H1 (cell line): ENCODE measurements around the gene BMPR1A. TPM values are rescaled to one million over a fixed set of nuclear protein-coding genes. Genes with fewer than 3 reads are reported as not detected.
A peak's percentile ranks its signal among the peaks of the same experiment; 100 is the strongest.

Source experiments
- CTCF ChIA-PET: fragments of 300-600 bp; sonication (Branson Sonifier 250); formaldehyde crosslinking; loops from one replicate; lab custom pipeline; 2021; ENCODE audit not compliant: partially characterized antibody; lab: Charles Lee
- POLR2A ChIA-PET: fragments of 300-600 bp; sonication (Branson Sonifier 250); formaldehyde crosslinking; loops from one replicate; lab custom pipeline; 2021; ENCODE audit warnings: inconsistent platforms; ENCODE audit not compliant: partially characterized antibody; lab: Charles Lee
- DNase-seq, 2 experiments: peaks; one replicate each; pipeline versions ENCODE4 v3.0.0 to v3.0.0-alpha.2; 2010 to 2022; ENCODE audit warnings: low spot score in 2 of 2, low read depth in 1 of 2, mixed read lengths in 1 of 2
- FAIRE-seq: peaks from 2 replicates; lab custom pipeline; 2011; peaks lifted over from hg19 to GRCh38; lab: Jason Lieb, UNC
- H2AFZ ChIP-seq: 2 replicates; pipeline ENCODE4 v1.8.1; 2012; ENCODE audit warnings: low read length, inconsistent platforms
- H2AK5ac ChIP-seq: 2 replicates; pipeline ENCODE4 v1.6.1; 2013; ENCODE audit warnings: low read depth, low read length
- H2BK120ac ChIP-seq: replicated peaks from 2 replicates; pipeline ENCODE3; 2013; ENCODE audit warnings: low read depth, low read length, inconsistent platforms
- H2BK12ac ChIP-seq: 2 replicates; pipeline ENCODE4 v1.6.1; 2013; ENCODE audit warnings: low read depth, low read length
- H2BK15ac ChIP-seq: 2 replicates; pipeline ENCODE4 v1.6.1; 2013; ENCODE audit warnings: low read length
- H2BK20ac ChIP-seq: 2 replicates; pipeline ENCODE4 v1.6.1; 2013; ENCODE audit warnings: low read length
- H2BK5ac ChIP-seq: 2 replicates; pipeline ENCODE4 v1.6.1; 2013; ENCODE audit warnings: low read depth, low read length
- H3K14ac ChIP-seq: 2 replicates; pipeline ENCODE4 v1.6.1; 2013; ENCODE audit warnings: inconsistent platforms; ENCODE audit not compliant: insufficient read length
- H3K18ac ChIP-seq: 2 replicates; pipeline ENCODE4 v1.6.1; 2013; ENCODE audit warnings: low read length; ENCODE audit errors: extremely low read depth
- H3K23ac ChIP-seq: 2 replicates; pipeline ENCODE4 v1.6.1; 2013; ENCODE audit warnings: inconsistent platforms; ENCODE audit not compliant: insufficient read length
- H3K23me2 ChIP-seq: 2 replicates; pipeline ENCODE4 v1.6.1; 2013; ENCODE audit warnings: low read depth, low read length
- H3K27ac ChIP-seq: 2 replicates; pipeline ENCODE4 v1.6.1; 2011; ENCODE audit warnings: low read depth, low read length, inconsistent platforms
- H3K27me3 ChIP-seq, 4 experiments: replicated peaks in 1 of 4; 1 replicate in 1 of 4; 2 replicates in 3 of 4; pipeline versions ENCODE4 v1.6.1 to v1.8.1; 2011 to 2013; ENCODE audit warnings: low read length in 3 of 4, mild to moderate bottlenecking in 3 of 4, inconsistent platforms in 2 of 4, mixed read lengths in 2 of 4, moderate library complexity in 1 of 4; ENCODE audit not compliant: control insufficient read depth in 3 of 4, insufficient read depth in 3 of 4; ENCODE audit errors: extremely low read depth in 1 of 4
- H3K36me3 ChIP-seq, 4 experiments: 2 replicates each; pipeline versions ENCODE4 v1.6.1 to v1.8.1; 2011 to 2013; ENCODE audit warnings: mild to moderate bottlenecking in 4 of 4, low read length in 3 of 4, moderate library complexity in 2 of 4, control low read depth in 1 of 4, inconsistent platforms in 1 of 4; ENCODE audit not compliant: insufficient read depth in 4 of 4, control insufficient read depth in 2 of 4
- H3K4ac ChIP-seq: replicated peaks from 2 replicates; pipeline ENCODE3; 2013; ENCODE audit warnings: low read length, low read depth, mixed read lengths, inconsistent platforms; ENCODE audit not compliant: insufficient read length
- H3K4me1 ChIP-seq, 4 experiments: replicated peaks in 1 of 4; 1 replicate in 1 of 4; 2 replicates in 3 of 4; pipeline versions ENCODE4 v1.6.1 to v1.8.1; 2011 to 2013; ENCODE audit warnings: low read length in 3 of 4, inconsistent platforms in 2 of 4, mixed read lengths in 1 of 4; ENCODE audit not compliant: insufficient read depth in 4 of 4, control insufficient read depth in 3 of 4
- H3K4me2 ChIP-seq, 2 experiments: 2 replicates each; pipeline versions ENCODE4 v1.6.1 to v1.8.1; 2011 to 2013; ENCODE audit warnings: low read depth in 2 of 2, low read length in 2 of 2, control low read depth in 1 of 2, inconsistent platforms in 1 of 2, mild to moderate bottlenecking in 1 of 2; ENCODE audit not compliant: insufficient read depth in 1 of 2
- H3K4me3 ChIP-seq, 4 experiments: fragments of 200-600, 300-600 bp in 1 of 4; sonication (generic), shearing (Covaris generic), sonication (Bioruptor Twin) in 1 of 4; 2 replicates each; pipeline versions ENCODE4 v1.5.1 to v1.8.1; 2011 to 2016; ENCODE audit warnings: low read length in 4 of 4, low read depth in 3 of 4, control low read depth in 2 of 4, inconsistent platforms in 2 of 4, mild to moderate bottlenecking in 2 of 4, mixed read lengths in 1 of 4, moderate library complexity in 1 of 4; ENCODE audit not compliant: insufficient read depth in 2 of 4; ENCODE audit errors: extremely low read depth in 1 of 4
- H3K56ac ChIP-seq: replicated peaks from 2 replicates; pipeline ENCODE3; 2013; ENCODE audit warnings: low read depth, mild to moderate bottlenecking, mixed read lengths, low read length, inconsistent platforms; ENCODE audit not compliant: insufficient read length
- H3K79me1 ChIP-seq: 2 replicates; pipeline ENCODE4 v1.6.1; 2013; ENCODE audit warnings: low read depth, low read length, control low read depth
- H3K79me2 ChIP-seq, 2 experiments: 2 replicates each; pipeline versions ENCODE4 v1.6.1 to v1.8.1; 2012 to 2013; ENCODE audit warnings: low read length in 2 of 2, mild to moderate bottlenecking in 2 of 2, inconsistent platforms in 1 of 2; ENCODE audit not compliant: insufficient read depth in 2 of 2, control insufficient read depth in 1 of 2
- H3K9ac ChIP-seq, 4 experiments: replicated peaks in 1 of 4; 1 replicate in 1 of 4; 2 replicates in 3 of 4; pipeline versions ENCODE4 v1.6.1 to v1.8.1; 2011 to 2013; ENCODE audit warnings: low read depth in 3 of 4, low read length in 3 of 4, control low read depth in 2 of 4, mild to moderate bottlenecking in 2 of 4, moderate library complexity in 2 of 4, inconsistent platforms in 1 of 4; ENCODE audit errors: extremely low read depth in 1 of 4
- H3K9me3 ChIP-seq, 2 experiments: 2 replicates each; pipeline versions ENCODE4 v1.6.1 to v1.8.1; 2012 to 2013; ENCODE audit warnings: mild to moderate bottlenecking in 2 of 2, moderate library complexity in 2 of 2, control low read depth in 1 of 2, inconsistent platforms in 1 of 2, low read depth in 1 of 2, low read length in 1 of 2, mixed read lengths in 1 of 2; ENCODE audit not compliant: insufficient read depth in 2 of 2
- H4K20me1 ChIP-seq, 2 experiments: replicated peaks in 1 of 2; 2 replicates each; pipeline versions ENCODE3 to v1.8.1; 2011 to 2013; ENCODE audit warnings: inconsistent platforms in 2 of 2, low read length in 2 of 2, mild to moderate bottlenecking in 1 of 2; ENCODE audit not compliant: insufficient read depth in 2 of 2, control insufficient read depth in 1 of 2
- H4K5ac ChIP-seq: 2 replicates; pipeline ENCODE4 v1.6.1; 2013; ENCODE audit warnings: low read length, low read depth, mixed read lengths, inconsistent platforms; ENCODE audit not compliant: insufficient read length
- H4K8ac ChIP-seq: 2 replicates; pipeline ENCODE4 v1.8.0; 2013; ENCODE audit warnings: mild to moderate bottlenecking, moderate library complexity, low read length, inconsistent platforms; ENCODE audit not compliant: insufficient read depth; ENCODE audit errors: extremely low read depth
- H4K91ac ChIP-seq: replicated peaks from 2 replicates; pipeline ENCODE3; 2013; ENCODE audit warnings: low read length, mixed read lengths, inconsistent platforms; ENCODE audit not compliant: insufficient read length
- GABPA ChIP-seq: IDR thresholded peaks from 2 replicates; pipeline ENCODE4 v1.6.1; 2011; ENCODE audit warnings: mild to moderate bottlenecking, low read length, moderate library complexity, borderline replicate concordance; ENCODE audit not compliant: insufficient read depth
- HDAC2 ChIP-seq, 2 experiments: fragments of 300-600 bp in 1 of 2; sonication (generic) in 1 of 2; IDR thresholded peaks; 2 replicates each; pipeline ENCODE4 v1.6.1; 2011 to 2012; ENCODE audit warnings: low read depth in 2 of 2, low read length in 2 of 2, mild to moderate bottlenecking in 2 of 2, moderate library complexity in 2 of 2, borderline replicate concordance in 1 of 2, inconsistent platforms in 1 of 2
- POLR2A ChIP-seq, 2 experiments: IDR thresholded peaks; 1 replicate in 1 of 2; 2 replicates in 1 of 2; pipeline ENCODE4 v1.6.1; 2011; ENCODE audit warnings: low read depth in 2 of 2, low read length in 2 of 2, mild to moderate bottlenecking in 2 of 2; ENCODE audit errors: control extremely low read depth in 1 of 2
- SIN3A ChIP-seq, 2 experiments: IDR thresholded peaks in 1 of 2; conservative IDR thresholded peaks in 1 of 2; 2 replicates each; pipeline ENCODE4 v1.6.1; 2011 to 2012; ENCODE audit warnings: low read length in 2 of 2, improper control_type of control experiment in 1 of 2, low read depth in 1 of 2, mild to moderate bottlenecking in 1 of 2
- TCF12 ChIP-seq: IDR thresholded peaks from 2 replicates; pipeline ENCODE4 v1.6.1; 2011; ENCODE audit warnings: low read depth, mild to moderate bottlenecking, low read length
- TEAD4 ChIP-seq: IDR thresholded peaks from 2 replicates; pipeline ENCODE4 v1.6.1; 2012; ENCODE audit warnings: low read depth, low read length, inconsistent platforms, mixed read lengths
- WGBS, 2 experiments: shearing (Covaris generic) in 1 of 2; methylation state at CpG; one replicate each; pipeline versions ENCODE4 v1.1.6 to v1.1.7; 2013 to 2015; ENCODE audit warnings: low lambda C conversion rate in 2 of 2, mixed read lengths in 2 of 2, inconsistent platforms in 1 of 2, low coverage in 1 of 2, missing lambda C conversion rate in 1 of 2; ENCODE audit not compliant: insufficient replicate concordance in 2 of 2, insufficient coverage in 1 of 2, insufficient read length in 1 of 2; ENCODE audit errors: extremely low coverage in 1 of 2, missing lambda C conversion rate in 1 of 2; 5-methylcytosine and 5-hydroxymethylcytosine counted together
- polyA plus RNA-seq, 7 experiments: library from polyadenylated mRNA; depleted of rRNA in 3 of 7; stranded (reverse) in 5 of 7; unstranded in 2 of 7; fragments of >200 nt in 5 of 7; fragments of 200-250 nt in 2 of 7; gene quantifications; 1 replicate in 5 of 7; 2 replicates in 1 of 7; 4 replicates in 1 of 7; pipeline versions ENCODE4 v1.2.1 to v1.2.3, GENCODE V29; 2011 to 2013; ENCODE audit warnings: missing spikeins in 2 of 7, mixed read lengths in 2 of 7
- total RNA-seq: library from RNA; stranded (reverse); fragmentation: NEBNext Ultra II Directional; extraction: Animal tissue kit (Norgen Biotek cat#: 25700); gene quantifications from 2 replicates; pipeline ENCODE4 v1.2.1, GENCODE V29; 2021
- TF ChIP-seq, protein P1 (sequence below), 3 experiments: IDR thresholded peaks; 1 replicate in 2 of 3; 2 replicates in 1 of 3; pipeline versions ENCODE4 v1.5.1 to v1.6.1; 2011; ENCODE audit warnings: low read length in 3 of 3, mild to moderate bottlenecking in 3 of 3, inconsistent platforms in 2 of 3, low read depth in 1 of 3, moderate library complexity in 1 of 3; ENCODE audit not compliant: insufficient read depth in 1 of 3; ENCODE audit errors: control extremely low read depth in 1 of 3
- TF ChIP-seq, protein P2 (sequence below): IDR thresholded peaks from 2 replicates; pipeline ENCODE4 v1.6.1; 2012; ENCODE audit warnings: inconsistent platforms

BMPR1A gene
- total and polyA plus RNA-seq, 2 of the 8 experiments (the other 6 are each of a cell fraction or from before 2014, with no cell fraction given) = 34.4 to 129 TPM

DNA sequence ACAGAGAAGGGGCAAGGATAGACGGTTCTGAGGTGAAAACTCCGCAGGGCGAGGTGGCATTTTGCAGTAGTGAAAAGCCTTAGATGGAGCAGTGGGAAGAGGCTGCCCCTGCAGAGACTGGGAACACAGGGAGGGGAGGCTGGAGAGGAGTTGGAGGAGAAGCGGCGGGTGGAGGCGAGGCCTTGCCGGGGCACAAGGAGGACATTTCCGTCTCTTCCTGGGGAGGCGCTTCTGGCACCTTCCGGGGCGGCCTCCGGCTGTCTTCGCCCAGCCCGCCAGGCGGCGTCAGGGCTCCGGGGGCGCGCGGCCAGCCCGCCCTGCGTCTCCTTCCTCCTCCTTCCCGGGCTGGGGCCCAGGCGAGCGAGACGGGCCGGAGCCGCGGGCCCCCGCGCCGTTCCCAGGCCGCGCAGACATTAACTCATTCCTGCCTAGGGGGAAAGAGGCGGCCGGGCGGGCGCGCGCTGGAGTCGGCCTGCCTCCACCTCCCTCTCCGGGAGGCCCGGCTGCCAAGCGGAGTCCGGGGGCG, 45.4 kb upstream of the BMPR1A start:
- POLR2A ChIA-PET = interaction anchor here (0.7 to 5.7 kb wide), 8 partner anchors 11 to 185 kb away, joined by 3 to 45 read pairs (median 4); partner anchors contain the start of gene BMPR1A
- Histone ChIP-seq H3K23ac (no peak overlapping the region), H4K5ac (peak overlapping the region; percentile 24), H2AK5ac (peak overlapping the region; percentile 94; the same call in 1 of the 2 replicates), H3K4me2 (peak overlapping the region; percentile 90 to 93), H3K27me3 (no peaks in the 10 kb centered on the region), H3K36me3 (no peaks in the 10 kb centered on the region), H2AFZ (peak overlapping the region; percentile 88), H2BK20ac (peak overlapping the region; percentile 80), H2BK5ac (peak overlapping the region; percentile 82; the same call in 1 of the 2 replicates), H4K20me1 (no peaks in the 10 kb centered on the region), H3K9me3 (no peaks in the 10 kb centered on the region), H3K9ac (peak overlapping the region in 2 of 4 experiments; percentile 38 to 63; a peak in 3 of 7 replicates), H2BK12ac (peak overlapping the region; percentile 94; the same call in 1 of the 2 replicates), H2BK120ac (peak overlapping the region; percentile 97), H4K8ac (peak overlapping the region; percentile 81), H3K23me2 (peaks cover 6% of the 10 kb centered on the region; the same call in 1 of the 2 replicates), H3K56ac (no peak overlapping the region), H3K18ac (peak overlapping the region; percentile 76), H3K4me3 (peak overlapping the region; percentile 46 to 67 (median 54)), H3K27ac (no peak overlapping the region; the same call in 1 of the 2 replicates), H3K4ac (peak overlapping the region; percentile 99), H3K79me2 (no peaks in the 10 kb centered on the region), H3K79me1 (no peaks in the 10 kb centered on the region), H2BK15ac (peak overlapping the region; percentile 94; the same call in 1 of the 2 replicates), H3K4me1 (peaks cover 3 to 28% (median 12%) of the 10 kb centered on the region in 4 experiments), H4K91ac (peak overlapping the region; percentile 98), H3K14ac (peak overlapping the region; percentile 35)
- WGBS, 2 experiments = 16% methylated on average over 17 of the region's 46 CpGs; no CpG with 5 or more reads in 1 of the 2 experiments
- FAIRE-seq = no peak
- peak; percentile 68 to 92 for DNase-seq
- CTCF ChIA-PET = interaction anchor here (0.9 to 9.3 kb wide), 9 partner anchors 12 to 191 kb away, joined by 3 to 59 read pairs (median 5); no protein-coding TSS in a partner anchor
- TF ChIP-seq POLR2A (IDR thresholded peaks at IDR 0.05; ENCODE audit: control extremely low read depth in 1 of 2, low read depth in 2 of 2, low read length in 2 of 2) = peak in 1 of 2 experiments; percentile 64; a peak in 2 of 3 replicates
- TF ChIP-seq, protein P1, sequence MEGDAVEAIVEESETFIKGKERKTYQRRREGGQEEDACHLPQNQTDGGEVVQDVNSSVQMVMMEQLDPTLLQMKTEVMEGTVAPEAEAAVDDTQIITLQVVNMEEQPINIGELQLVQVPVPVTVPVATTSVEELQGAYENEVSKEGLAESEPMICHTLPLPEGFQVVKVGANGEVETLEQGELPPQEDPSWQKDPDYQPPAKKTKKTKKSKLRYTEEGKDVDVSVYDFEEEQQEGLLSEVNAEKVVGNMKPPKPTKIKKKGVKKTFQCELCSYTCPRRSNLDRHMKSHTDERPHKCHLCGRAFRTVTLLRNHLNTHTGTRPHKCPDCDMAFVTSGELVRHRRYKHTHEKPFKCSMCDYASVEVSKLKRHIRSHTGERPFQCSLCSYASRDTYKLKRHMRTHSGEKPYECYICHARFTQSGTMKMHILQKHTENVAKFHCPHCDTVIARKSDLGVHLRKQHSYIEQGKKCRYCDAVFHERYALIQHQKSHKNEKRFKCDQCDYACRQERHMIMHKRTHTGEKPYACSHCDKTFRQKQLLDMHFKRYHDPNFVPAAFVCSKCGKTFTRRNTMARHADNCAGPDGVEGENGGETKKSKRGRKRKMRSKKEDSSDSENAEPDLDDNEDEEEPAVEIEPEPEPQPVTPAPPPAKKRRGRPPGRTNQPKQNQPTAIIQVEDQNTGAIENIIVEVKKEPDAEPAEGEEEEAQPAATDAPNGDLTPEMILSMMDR (IDR thresholded peaks at IDR 0.05; ENCODE audit: control extremely low read depth in 1 of 3, insufficient read depth in 1 of 3, low read depth in 1 of 3, low read length in 3 of 3) = peak; percentile 68 to 97 (median 80)
- TF ChIP-seq GABPA = peak; percentile 60; the same call in 1 of the 2 replicates
- no peak for TF ChIP-seq HDAC2 (IDR thresholded peaks at IDR 0.05; ENCODE audit: borderline replicate concordance in 1 of 2, low read depth in 2 of 2, low read length in 2 of 2)
- TF ChIP-seq TCF12 = 0 out of 2 replicates have a peak, but pooled peaks have one; percentile 13
- TF ChIP-seq SIN3A (conservative IDR thresholded peaks at IDR 0.05 in 1 of 2, IDR thresholded peaks at IDR 0.05 in 1 of 2; ENCODE audit: low read depth in 1 of 2, low read length in 2 of 2) = no peak
- TF ChIP-seq, protein P2, sequence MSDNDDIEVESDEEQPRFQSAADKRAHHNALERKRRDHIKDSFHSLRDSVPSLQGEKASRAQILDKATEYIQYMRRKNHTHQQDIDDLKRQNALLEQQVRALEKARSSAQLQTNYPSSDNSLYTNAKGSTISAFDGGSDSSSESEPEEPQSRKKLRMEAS = peak; percentile 52; the same call in 1 of the 2 replicates
- TF ChIP-seq TEAD4 = no peak
